CD4-positive, alpha-beta memory T cell (primary cell): ENCODE results near the gene LEMD1. TPM values are rescaled to one million over a fixed set of nuclear protein-coding genes. Genes with fewer than 3 reads are reported as not detected.
"Not testable (repeated sequence)": the region's sequence is repeated elsewhere in the genome, so short reads cannot be mapped to it uniquely, and the experiment has no call there.

Source experiments
- CTCF ChIA-PET: fragments of 350-600 bp; sonication (Branson Sonifier 250); formaldehyde crosslinking; loops from one replicate; lab custom pipeline; 2021; ENCODE audit warnings: inconsistent platforms; ENCODE audit not compliant: partially characterized antibody; lab: Charles Lee
- POLR2A ChIA-PET: fragments of 350-600 bp; sonication (Branson Sonifier 250); formaldehyde crosslinking; loops from one replicate; lab custom pipeline; 2021; ENCODE audit not compliant: partially characterized antibody; lab: Charles Lee
- DNase-seq, 5 donors: peaks; one replicate each; pipeline versions ENCODE4 v3.0.0 to v3.0.0-alpha.2; 2020 to 2022; ENCODE audit warnings: mixed read lengths in 1 of 5
- H3K27ac ChIP-seq: one replicate; pipeline ENCODE4 v1.7.0; 2013; ENCODE audit warnings: low read depth, low read length
- H3K27me3 ChIP-seq: 2 replicates; pipeline ENCODE4 v1.7.0; 2013; ENCODE audit warnings: mild to moderate bottlenecking, low read length, moderate library complexity; ENCODE audit not compliant: insufficient read depth
- H3K36me3 ChIP-seq: 2 replicates; pipeline ENCODE4 v1.7.0; 2013; ENCODE audit warnings: mild to moderate bottlenecking, low read length, moderate library complexity; ENCODE audit not compliant: insufficient read depth
- H3K4me1 ChIP-seq: 2 replicates; pipeline ENCODE4 v1.7.0; 2013; ENCODE audit warnings: mild to moderate bottlenecking, low read length, moderate library complexity; ENCODE audit not compliant: insufficient read depth
- H3K4me3 ChIP-seq, 2 donors: one replicate each; pipeline ENCODE4 v1.7.0; 2013; ENCODE audit warnings: low read length in 2 of 2, mild to moderate bottlenecking in 1 of 2
- H3K9me3 ChIP-seq, 2 donors: one replicate each; pipeline ENCODE4 v1.7.0; 2013; ENCODE audit warnings: low read length in 2 of 2, control low read depth in 1 of 2; ENCODE audit not compliant: control insufficient read depth in 1 of 2
- H3K27ac Mint-ChIP-seq, 7 donors: one replicate each; pipeline ENCODE4 v1.8.0; 2020 to 2021; ENCODE audit warnings: mixed read lengths in 7 of 7, mild to moderate bottlenecking in 6 of 7, inconsistent platforms in 3 of 7, moderate library complexity in 3 of 7
- H3K27me3 Mint-ChIP-seq, 2 donors: one replicate each; pipeline ENCODE4 v1.8.0; 2020 to 2021; ENCODE audit warnings: mixed read lengths in 2 of 2
- H3K36me3 Mint-ChIP-seq, 2 donors: one replicate each; pipeline ENCODE4 v1.8.0; 2020 to 2021; ENCODE audit warnings: mixed read lengths in 2 of 2, inconsistent platforms in 1 of 2, mild to moderate bottlenecking in 1 of 2
- H3K4me1 Mint-ChIP-seq, 4 donors: one replicate each; pipeline ENCODE4 v1.8.0; 2020 to 2021; ENCODE audit warnings: mixed read lengths in 4 of 4, mild to moderate bottlenecking in 1 of 4
- H3K4me3 Mint-ChIP-seq, 8 donors: one replicate each; pipeline ENCODE4 v1.8.0; 2020 to 2021; ENCODE audit warnings: mixed read lengths in 8 of 8, mild to moderate bottlenecking in 7 of 8, moderate library complexity in 6 of 8, inconsistent platforms in 3 of 8
- H3K9me3 Mint-ChIP-seq, 8 donors: one replicate each; pipeline ENCODE4 v1.8.0; 2020 to 2021; ENCODE audit warnings: mixed read lengths in 8 of 8, mild to moderate bottlenecking in 5 of 8, inconsistent platforms in 3 of 8, moderate library complexity in 1 of 8
- intact Hi-C: fragments of 100-400 bp; cut with micrococcal nuclease; formaldehyde crosslinking; loops from one replicate; pipeline ENCODE4 v1.15.1; 2023
- polyA plus RNA-seq, 2 donors: library from polyadenylated mRNA; unstranded; fragments of 300-500 nt; fragmentation: Illumina TruSeq; gene quantifications; one replicate each; pipeline ENCODE4 v1.2.3, GENCODE V29; 2021
- total RNA-seq, 2 experiments: library from RNA; stranded (reverse); gene quantifications; one replicate each; pipeline ENCODE4 v1.2.3, GENCODE V29; 2021

The LEMD1 gene
- total and polyA plus RNA-seq, 4 experiments from 2014 or later = 1.3 TPM; not detected in 3

GRCh38 chr1:205396967-205397616 lies 24.8 kb downstream of the LEMD1 start:
- intact Hi-C loops = loop anchor here (1.0 to 2.0 kb wide), 5 partner anchors 34 to 127 kb away; no protein-coding TSS in a partner anchor
- peaks cover 2 to 9% (median 5%) of the 10 kb centered on the region in 4 donors for H3K4me1 Mint-ChIP-seq
- POLR2A ChIA-PET = interaction anchor here (1.1 to 1.9 kb wide), 3 partner anchors 9 to 88 kb away, joined by 3 to 15 read pairs (median 9); no protein-coding TSS in a partner anchor

GRCh38 chr1:205395616-205396015 lies 26.2 kb downstream of the LEMD1 start:
- no peaks in the 10 kb centered on the region for H3K9me3 Mint-ChIP-seq
- H3K27me3 Mint-ChIP-seq = peaks cover 6 to 14% of the 10 kb centered on the region in 2 donors
- Histone ChIP-seq H3K4me1 (no peaks in the 10 kb centered on the region), H3K36me3 (no peaks in the 10 kb centered on the region), H3K27ac (no peak overlapping the region), H3K9me3 (no peaks in the 10 kb centered on the region), H3K27me3 (peaks cover 6% of the 10 kb centered on the region), H3K4me3 (no peak overlapping the region)
- CTCF ChIA-PET = interaction anchor here (0.8 to 5.9 kb wide), 13 partner anchors 21 to 262 kb away, joined by 3 to 152 read pairs (median 6); no protein-coding TSS in a partner anchor
- peaks cover 2 to 9% (median 5%) of the 10 kb centered on the region in 4 donors for H3K4me1 Mint-ChIP-seq
- no peak for DNase-seq
- H3K4me3 Mint-ChIP-seq = no peak overlapping the region
- POLR2A ChIA-PET = no interaction called here
- H3K36me3 Mint-ChIP-seq = no peaks in the 10 kb centered on the region
- H3K27ac Mint-ChIP-seq = no peak overlapping the region
- intact Hi-C loops = loop anchor here (2.0 kb wide), 1 partner anchor 45 kb away; no protein-coding TSS in a partner anchor

More at GRCh38 chr1:205396967-205397616, 24.8 kb downstream of the LEMD1 start:
- Histone ChIP-seq H3K9me3 (no peaks in the 10 kb centered on the region), H3K27ac (no peak overlapping the region), H3K4me1 (no peaks in the 10 kb centered on the region), H3K4me3 (no peak overlapping the region), H3K27me3 (no peaks in the 10 kb centered on the region), H3K36me3 (no peaks in the 10 kb centered on the region)
- CTCF ChIA-PET = interaction anchor here (0.9 to 5.9 kb wide), 25 partner anchors 9 to 261 kb away, joined by 3 to 152 read pairs (median 4); partner anchors contain the start of gene LEMD1
- peaks cover 0 to 1% (median 0%) of the 10 kb centered on the region in 8 donors for H3K9me3 Mint-ChIP-seq
- peak overlapping the region in 1 of 7 donors; percentile 14 for H3K27ac Mint-ChIP-seq
- no peak overlapping the region for H3K4me3 Mint-ChIP-seq
- H3K36me3 Mint-ChIP-seq = no peaks in the 10 kb centered on the region
- peak in 4 of 5 donors; percentile 38 to 46 (median 42) for DNase-seq
- H3K27me3 Mint-ChIP-seq = peaks cover 2 to 10% of the 10 kb centered on the region in 2 donors

- Mint-ChIP-seq H3K4me1 (peaks cover 2 to 9% (median 5%) of the 10 kb centered on the region in 4 donors), H3K4me3 (no peak overlapping the region), H3K36me3 (no peaks in the 10 kb centered on the region), H3K9me3 (no peaks in the 10 kb centered on the region), H3K27ac (no peak overlapping the region), H3K27me3 (peaks cover 6 to 19% of the 10 kb centered on the region in 2 donors)
- Histone ChIP-seq H3K36me3 (no peaks in the 10 kb centered on the region), H3K4me3 (no peak overlapping the region), H3K9me3 (no peaks in the 10 kb centered on the region), H3K27me3 (peaks cover 6% of the 10 kb centered on the region), H3K4me1 (no peaks in the 10 kb centered on the region), H3K27ac (no peak overlapping the region)
- CTCF ChIA-PET = interaction anchor here (1.4 to 4.2 kb wide), 3 partner anchors 38 to 131 kb away, joined by 5 to 37 read pairs (median 24); no protein-coding TSS in a partner anchor
- POLR2A ChIA-PET = no interaction called here
- no peak for DNase-seq
- intact Hi-C loops = no loop called here
Observed at GRCh38 chr1:205392650-205393049, 29.2 kb downstream of the LEMD1 start.

GRCh38 chr1:205391386-205391785 lies 30.5 kb downstream of the LEMD1 start:
- H3K4me3 ChIP-seq = no peak overlapping the region
- intact Hi-C loops = no loop called here
- H3K9me3 Mint-ChIP-seq = no peaks in the 10 kb centered on the region
- no peaks in the 10 kb centered on the region for H3K36me3 ChIP-seq
- ChIA-PET POLR2A (no interaction called here), CTCF (interaction anchor here (0.6 to 4.2 kb wide), 5 partner anchors 37 to 132 kb away, joined by 3 to 37 read pairs (median 5); no protein-coding TSS in a partner anchor)
- H3K4me3 Mint-ChIP-seq = no peak overlapping the region
- no peak overlapping the region for H3K27ac ChIP-seq
- H3K4me1 ChIP-seq = no peaks in the 10 kb centered on the region
- H3K27me3 Mint-ChIP-seq = peaks cover 6 to 19% of the 10 kb centered on the region in 2 donors
- H3K27ac Mint-ChIP-seq = no peak overlapping the region
- peaks cover 6% of the 10 kb centered on the region for H3K27me3 ChIP-seq
- H3K9me3 ChIP-seq = no peaks in the 10 kb centered on the region
- no peaks in the 10 kb centered on the region for H3K4me1 Mint-ChIP-seq
- no peak for DNase-seq
- H3K36me3 Mint-ChIP-seq = no peaks in the 10 kb centered on the region

- peaks cover 6% of the 10 kb centered on the region for H3K27me3 ChIP-seq
- DNase-seq = no peak
- no peak overlapping the region for H3K27ac Mint-ChIP-seq
- no peaks in the 10 kb centered on the region for H3K4me1 ChIP-seq
- ChIA-PET POLR2A (no interaction called here), CTCF (interaction anchor here (0.7 to 2.1 kb wide), 6 partner anchors 43 to 270 kb away, joined by 3 to 5 read pairs (median 4); no protein-coding TSS in a partner anchor)
- H3K36me3 ChIP-seq = no peaks in the 10 kb centered on the region
- no peak overlapping the region for H3K4me3 Mint-ChIP-seq
- no peaks in the 10 kb centered on the region for H3K9me3 Mint-ChIP-seq
- no peak overlapping the region for H3K4me3 ChIP-seq
- H3K4me1 Mint-ChIP-seq = no peaks in the 10 kb centered on the region
- H3K36me3 Mint-ChIP-seq = no peaks in the 10 kb centered on the region
- no peaks in the 10 kb centered on the region for H3K9me3 ChIP-seq
- H3K27ac ChIP-seq = no peak overlapping the region
- peaks cover 4 to 15% of the 10 kb centered on the region in 2 donors for H3K27me3 Mint-ChIP-seq
- intact Hi-C loops = no loop called here
Observed at GRCh38 chr1:205387845-205388244, 34.0 kb downstream of the LEMD1 start.

GRCh38 chr1:205382990-205383389 lies 38.9 kb downstream of the LEMD1 start:
- H3K4me3 Mint-ChIP-seq, H3K4me1 Mint-ChIP-seq, POLR2A ChIA-PET: not testable (repeated sequence)

GRCh38 chr1:205382561-205382960 lies 39.3 kb downstream of the LEMD1 start:
- H3K4me1 ChIP-seq = no peaks in the 10 kb centered on the region
- H3K27me3 ChIP-seq = no peaks in the 10 kb centered on the region
- ChIA-PET POLR2A (no interaction called here), CTCF (interaction anchor here (0.7 to 1.8 kb wide), 2 partner anchors 15 to 141 kb away, joined by 3 to 5 read pairs; no protein-coding TSS in a partner anchor)
- peaks cover 0 to under 1% (median 0%) of the 10 kb centered on the region in 4 donors for H3K4me1 Mint-ChIP-seq
- peaks cover 2 to 8% of the 10 kb centered on the region in 2 donors for H3K27me3 Mint-ChIP-seq
- DNase-seq = no peak
- H3K4me3 Mint-ChIP-seq = no peak overlapping the region
- no peaks in the 10 kb centered on the region for H3K9me3 Mint-ChIP-seq
- H3K36me3 Mint-ChIP-seq = no peaks in the 10 kb centered on the region
- intact Hi-C loops = no loop called here
- H3K36me3 ChIP-seq = no peaks in the 10 kb centered on the region
- H3K9me3 ChIP-seq = no peaks in the 10 kb centered on the region
- H3K4me3 ChIP-seq = no peak overlapping the region
- no peak overlapping the region for H3K27ac ChIP-seq
- H3K27ac Mint-ChIP-seq = no peak overlapping the region

More at GRCh38 chr1:205382990-205383389, 38.9 kb downstream of the LEMD1 start:
- H3K9me3 Mint-ChIP-seq, H3K36me3 Mint-ChIP-seq, H3K27me3 Mint-ChIP-seq, H3K4me3 ChIP-seq, DNase-seq, H3K27ac ChIP-seq, H3K4me1 ChIP-seq, H3K27ac Mint-ChIP-seq, intact Hi-C loops, H3K36me3 ChIP-seq, H3K9me3 ChIP-seq, H3K27me3 ChIP-seq: not testable (repeated sequence)
- CTCF ChIA-PET = interaction anchor here (0.7 to 1.2 kb wide), 2 partner anchors 14 to 29 kb away, joined by 3 to 4 read pairs; no protein-coding TSS in a partner anchor
